OCI-LY7 (cell line): Measurements from ENCODE around the gene NYNRIN.

Source experiments
- CTCF ChIP-seq: fragments of 200-600 bp; sonication (generic); conservative IDR thresholded peaks from 2 replicates; pipeline ENCODE4 v1.5.1; 2014; ENCODE audit warnings: mild to moderate bottlenecking, antibody characterized with exemption, low read length, moderate library complexity, mixed read lengths
- EZH2phosphoT487 ChIP-seq: fragments of 200-600 bp; sonication (generic); IDR thresholded peaks from 2 replicates; pipeline ENCODE4 v1.6.1; 2018; ENCODE audit warnings: low read depth, borderline replicate concordance, mild to moderate bottlenecking, mixed run types, antibody characterized with exemption, low read length, moderate library complexity, mixed read lengths

GRCh38 chr14:24360281-24360680, 38.5 kb upstream of the NYNRIN start:
- TF ChIP-seq CTCF: no peak
- no peak for TF ChIP-seq EZH2phosphoT487
